Fibroblast of villous mesenchyme (primary cell): ENCODE data around the gene KDF1. TPM values are rescaled to one million over a fixed set of nuclear protein-coding genes. Genes with fewer than 3 reads are reported as not detected.

Source experiments
- DNase-seq: peaks from one replicate; pipeline ENCODE4 v3.0.0-alpha.2; 2010; ENCODE audit warnings: low read depth
- H3K4me3 ChIP-seq: 2 replicates; pipeline ENCODE4 v1.5.1; 2011; ENCODE audit warnings: low read depth, mild to moderate bottlenecking, low read length
- total RNA-seq: library from RNA; depleted of rRNA; stranded (reverse); fragments of >200 nt; gene quantifications from 2 replicates; pipeline ENCODE4 v1.2.3, GENCODE V29; 2012
- TF ChIP-seq, protein P1 (sequence below): IDR thresholded peaks from 2 replicates; pipeline ENCODE4 v1.5.1; 2012; ENCODE audit warnings: low read depth, mild to moderate bottlenecking, low read length; ENCODE audit not compliant: insufficient read depth

Gene KDF1
- total RNA-seq, 1 donor: not detected

DNA sequence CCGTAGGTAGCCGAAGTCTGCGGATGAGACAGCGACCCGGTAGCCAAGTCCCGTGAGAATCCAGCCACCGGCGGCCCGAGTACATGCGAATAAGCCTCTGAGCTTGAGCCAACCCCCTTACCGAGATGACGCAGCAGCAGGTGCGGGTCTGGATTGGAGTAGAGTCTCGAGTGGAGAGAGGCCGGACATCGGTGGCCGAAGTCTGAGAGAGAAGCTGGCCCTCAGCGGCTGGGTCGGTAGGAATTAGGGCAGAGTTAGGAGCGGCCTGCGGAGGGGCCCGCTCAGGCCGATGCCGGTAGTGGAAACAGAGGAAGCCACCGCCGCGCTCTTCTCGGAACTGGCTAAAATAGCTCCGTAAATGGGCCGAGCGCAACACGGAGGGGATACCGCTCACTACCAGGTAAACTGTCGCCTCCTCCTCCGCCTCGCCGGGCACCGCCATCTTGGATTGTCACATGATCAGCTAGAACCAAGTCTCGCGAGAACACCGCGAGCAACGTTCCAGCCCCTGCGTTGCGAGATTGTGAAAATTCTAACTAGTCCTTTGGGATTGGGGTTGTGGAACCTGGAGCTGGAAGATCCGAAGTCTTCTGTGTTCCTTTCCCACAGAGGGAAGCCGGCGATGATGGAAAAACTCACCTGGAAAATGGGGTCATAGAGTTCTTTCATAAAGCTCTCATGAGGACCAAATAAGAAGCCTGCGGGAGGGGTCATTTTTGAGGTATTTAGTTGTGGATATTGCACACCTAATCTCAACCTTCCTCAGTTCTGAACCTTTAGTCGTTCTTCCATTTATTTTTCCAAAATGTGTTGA is 60.1 kb downstream of the KDF1 start, which contains the start of gene GPATCH3:
Gene GPATCH3, minus strand, starts transcription at position 467 of the 814 bp plus-strand sequence. Its CDS starts 25 bp downstream, at position 442.
- peak; percentile 93 for DNase-seq

More for the DNA sequence above, 60.1 kb downstream of the KDF1 start, which contains the start of gene GPATCH3:
- TF ChIP-seq, protein P1, sequence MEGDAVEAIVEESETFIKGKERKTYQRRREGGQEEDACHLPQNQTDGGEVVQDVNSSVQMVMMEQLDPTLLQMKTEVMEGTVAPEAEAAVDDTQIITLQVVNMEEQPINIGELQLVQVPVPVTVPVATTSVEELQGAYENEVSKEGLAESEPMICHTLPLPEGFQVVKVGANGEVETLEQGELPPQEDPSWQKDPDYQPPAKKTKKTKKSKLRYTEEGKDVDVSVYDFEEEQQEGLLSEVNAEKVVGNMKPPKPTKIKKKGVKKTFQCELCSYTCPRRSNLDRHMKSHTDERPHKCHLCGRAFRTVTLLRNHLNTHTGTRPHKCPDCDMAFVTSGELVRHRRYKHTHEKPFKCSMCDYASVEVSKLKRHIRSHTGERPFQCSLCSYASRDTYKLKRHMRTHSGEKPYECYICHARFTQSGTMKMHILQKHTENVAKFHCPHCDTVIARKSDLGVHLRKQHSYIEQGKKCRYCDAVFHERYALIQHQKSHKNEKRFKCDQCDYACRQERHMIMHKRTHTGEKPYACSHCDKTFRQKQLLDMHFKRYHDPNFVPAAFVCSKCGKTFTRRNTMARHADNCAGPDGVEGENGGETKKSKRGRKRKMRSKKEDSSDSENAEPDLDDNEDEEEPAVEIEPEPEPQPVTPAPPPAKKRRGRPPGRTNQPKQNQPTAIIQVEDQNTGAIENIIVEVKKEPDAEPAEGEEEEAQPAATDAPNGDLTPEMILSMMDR: no peak
- H3K4me3 ChIP-seq: peak within 1 kb of the TSS; percentile 98

Other genes with a start within 250 kb of the KDF1 start
- gene PIGV, start 172.5 kb downstream of the KDF1 start, total RNA-seq: 10.3 and 16.8 TPM in 2 replicates
- 10.3 and 16.4 TPM in 2 replicates for gene ZDHHC18, start 133.8 kb downstream of the KDF1 start, total RNA-seq
- 0.32 and 0.43 TPM in 2 replicates for gene SFN, start 97.3 kb downstream of the KDF1 start, total RNA-seq
- gene GPN2, start 70.2 kb downstream of the KDF1 start, total RNA-seq: 9.5 and 11.9 TPM in 2 replicates
- gene GPATCH3, start 60.0 kb downstream of the KDF1 start, total RNA-seq: 7.3 and 8.7 TPM in 2 replicates
- gene NR0B2, start 46.5 kb downstream of the KDF1 start, total RNA-seq: not detected in 2 replicates
- gene NUDC, start 38.7 kb downstream of the KDF1 start, total RNA-seq: 19.0 and 21.9 TPM in 2 replicates
- gene TRNP1, start 33.2 kb upstream of the KDF1 start, total RNA-seq: 13.2 and 27.6 TPM in 2 replicates
- gene TENT5B, start 52.4 kb upstream of the KDF1 start, total RNA-seq: 9.7 and 15.5 TPM in 2 replicates
- gene SLC9A1, start 194.7 kb upstream of the KDF1 start, total RNA-seq: 6.0 and 7.4 TPM in 2 replicates